Nephron progenitor cell (in vitro differentiated cells): Measurements from ENCODE around the gene COPE.

Experiments used
- DNase-seq: peaks from one replicate; pipeline ENCODE4 v3.0.0; 2021
- H3K27ac Mint-ChIP-seq: 2 replicates; pipeline ENCODE4 v1.8.0; 2021; ENCODE audit warnings: mild to moderate bottlenecking, moderate library complexity, mixed read lengths
- H3K27me3 Mint-ChIP-seq: 2 replicates; pipeline ENCODE4 v1.8.0; 2021; ENCODE audit warnings: mild to moderate bottlenecking, low read depth, mixed read lengths; ENCODE audit not compliant: poor library complexity
- H3K36me3 Mint-ChIP-seq: 2 replicates; pipeline ENCODE4 v1.8.0; 2021; ENCODE audit warnings: low read depth, mixed read lengths
- H3K4me1 Mint-ChIP-seq: 2 replicates; pipeline ENCODE4 v1.8.0; 2021; ENCODE audit warnings: mixed read lengths
- H3K4me3 Mint-ChIP-seq: 2 replicates; pipeline ENCODE4 v1.8.0; 2021; ENCODE audit warnings: mild to moderate bottlenecking, moderate library complexity, mixed read lengths
- H3K9me3 Mint-ChIP-seq: 2 replicates; pipeline ENCODE4 v1.8.0; 2021; ENCODE audit warnings: mild to moderate bottlenecking, moderate library complexity, mixed read lengths
- TF ChIP-seq, protein P1 (sequence below): fragments of 200-600 bp; sonication (generic); IDR thresholded peaks from 2 replicates; pipeline ENCODE4 v1.5.0; 2021; ENCODE audit warnings: antibody characterized with exemption

Gene COPE

DNA sequence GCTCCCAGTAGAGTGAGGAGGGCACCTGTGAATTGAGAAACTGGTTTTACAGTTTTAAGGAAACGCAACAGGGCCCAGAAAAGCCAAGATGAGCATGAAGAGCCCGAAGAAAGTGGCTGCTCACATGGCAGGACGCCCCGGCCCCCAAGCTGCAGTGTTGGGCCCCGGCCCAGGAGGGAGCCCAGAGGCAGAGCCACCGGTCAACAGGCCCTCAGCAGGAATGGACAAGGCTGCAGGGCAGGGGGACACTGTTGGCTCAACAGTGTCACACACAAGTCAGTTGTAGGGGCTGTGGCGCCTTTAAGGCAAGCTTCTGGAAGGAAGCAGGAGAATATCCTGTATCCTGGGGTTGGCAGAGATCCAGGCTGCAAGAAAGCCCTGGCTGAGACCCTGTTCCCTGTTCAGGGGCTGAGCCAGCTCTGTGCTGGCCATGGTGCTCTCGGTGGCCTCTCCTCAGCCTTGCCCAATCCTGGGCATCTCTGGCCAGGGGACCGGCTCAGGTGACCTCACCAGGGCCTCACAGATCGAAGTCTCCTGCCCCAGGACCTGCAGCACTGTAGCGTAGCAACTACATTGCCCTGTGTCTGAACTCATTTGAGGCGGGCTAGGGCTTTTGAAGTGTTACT is 59.4 kb downstream of the COPE start:
- Mint-ChIP-seq H3K27me3 (no peaks in the 10 kb centered on the region), H3K4me1 (peaks cover 6% of the 10 kb centered on the region), H3K27ac (no peak overlapping the region), H3K36me3 (peaks cover 51% of the 10 kb centered on the region), H3K4me3 (no peak overlapping the region), H3K9me3 (no peaks in the 10 kb centered on the region)
- TF ChIP-seq, protein P1, sequence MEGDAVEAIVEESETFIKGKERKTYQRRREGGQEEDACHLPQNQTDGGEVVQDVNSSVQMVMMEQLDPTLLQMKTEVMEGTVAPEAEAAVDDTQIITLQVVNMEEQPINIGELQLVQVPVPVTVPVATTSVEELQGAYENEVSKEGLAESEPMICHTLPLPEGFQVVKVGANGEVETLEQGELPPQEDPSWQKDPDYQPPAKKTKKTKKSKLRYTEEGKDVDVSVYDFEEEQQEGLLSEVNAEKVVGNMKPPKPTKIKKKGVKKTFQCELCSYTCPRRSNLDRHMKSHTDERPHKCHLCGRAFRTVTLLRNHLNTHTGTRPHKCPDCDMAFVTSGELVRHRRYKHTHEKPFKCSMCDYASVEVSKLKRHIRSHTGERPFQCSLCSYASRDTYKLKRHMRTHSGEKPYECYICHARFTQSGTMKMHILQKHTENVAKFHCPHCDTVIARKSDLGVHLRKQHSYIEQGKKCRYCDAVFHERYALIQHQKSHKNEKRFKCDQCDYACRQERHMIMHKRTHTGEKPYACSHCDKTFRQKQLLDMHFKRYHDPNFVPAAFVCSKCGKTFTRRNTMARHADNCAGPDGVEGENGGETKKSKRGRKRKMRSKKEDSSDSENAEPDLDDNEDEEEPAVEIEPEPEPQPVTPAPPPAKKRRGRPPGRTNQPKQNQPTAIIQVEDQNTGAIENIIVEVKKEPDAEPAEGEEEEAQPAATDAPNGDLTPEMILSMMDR: no peak
- no peak for DNase-seq

DNA sequence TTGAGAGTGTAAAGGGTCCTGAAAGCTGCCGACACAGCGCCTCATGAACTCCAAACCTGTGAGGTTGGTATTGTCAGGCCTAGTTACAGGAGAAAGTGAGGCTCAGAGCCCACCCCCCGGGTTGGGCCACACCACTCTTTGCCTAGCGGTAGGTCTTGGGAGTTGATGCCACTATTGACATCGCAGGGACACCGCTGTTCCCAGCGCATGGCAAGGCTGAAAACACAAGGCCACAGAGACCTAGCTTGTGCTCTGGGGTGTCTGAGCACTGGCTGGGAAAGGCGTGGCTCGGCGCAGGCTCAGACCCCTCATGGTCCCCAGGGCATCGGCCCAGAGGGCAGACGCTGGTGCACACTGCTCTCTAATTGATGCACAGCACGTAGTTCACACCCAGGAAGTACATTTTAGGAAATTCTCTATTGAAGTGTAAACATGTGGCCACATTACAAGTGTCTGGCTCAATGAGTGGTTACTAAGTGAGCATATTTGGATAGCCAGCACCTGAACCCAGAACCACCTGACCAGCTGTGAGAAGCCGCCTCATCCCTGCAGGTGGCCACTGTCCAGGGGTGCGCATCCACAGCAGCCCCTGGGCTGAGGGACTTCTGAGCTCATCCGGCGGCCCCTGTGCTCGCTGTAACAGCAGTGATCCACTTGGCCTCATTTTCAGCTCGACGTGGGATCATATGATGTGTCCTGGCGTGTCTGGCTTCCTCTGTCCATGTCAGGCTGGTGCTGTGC is 60.1 kb downstream of the COPE start:
- Mint-ChIP-seq H3K9me3 (no peaks in the 10 kb centered on the region), H3K27me3 (no peaks in the 10 kb centered on the region), H3K27ac (no peak overlapping the region), H3K4me1 (peaks cover 6% of the 10 kb centered on the region), H3K4me3 (no peak overlapping the region), H3K36me3 (peaks cover 54% of the 10 kb centered on the region)
- TF ChIP-seq, protein P1: no peak
- no peak for DNase-seq

DNA sequence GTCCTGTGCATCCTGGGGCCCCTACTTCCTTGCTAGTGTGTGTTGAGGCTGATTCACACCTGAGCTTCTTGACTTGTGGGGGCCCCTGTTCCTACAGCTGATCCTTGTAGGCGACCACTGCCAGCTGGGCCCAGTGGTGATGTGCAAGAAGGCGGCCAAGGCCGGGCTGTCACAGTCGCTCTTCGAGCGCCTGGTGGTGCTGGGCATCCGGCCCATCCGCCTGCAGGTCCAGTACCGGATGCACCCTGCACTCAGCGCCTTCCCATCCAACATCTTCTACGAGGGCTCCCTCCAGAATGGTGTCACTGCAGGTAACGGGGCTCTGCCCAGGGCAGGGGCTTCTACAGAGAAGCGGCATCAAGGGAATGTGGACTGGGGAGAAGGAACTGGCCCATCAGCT is 62.0 kb downstream of the COPE start:
- no peak for DNase-seq
- Mint-ChIP-seq H3K27me3 (peaks cover 2% of the 10 kb centered on the region), H3K4me1 (peaks cover 20% of the 10 kb centered on the region), H3K9me3 (no peaks in the 10 kb centered on the region), H3K27ac (no peak overlapping the region), H3K4me3 (no peak overlapping the region), H3K36me3 (peaks cover 61% of the 10 kb centered on the region)
- TF ChIP-seq, protein P1: no peak

DNA sequence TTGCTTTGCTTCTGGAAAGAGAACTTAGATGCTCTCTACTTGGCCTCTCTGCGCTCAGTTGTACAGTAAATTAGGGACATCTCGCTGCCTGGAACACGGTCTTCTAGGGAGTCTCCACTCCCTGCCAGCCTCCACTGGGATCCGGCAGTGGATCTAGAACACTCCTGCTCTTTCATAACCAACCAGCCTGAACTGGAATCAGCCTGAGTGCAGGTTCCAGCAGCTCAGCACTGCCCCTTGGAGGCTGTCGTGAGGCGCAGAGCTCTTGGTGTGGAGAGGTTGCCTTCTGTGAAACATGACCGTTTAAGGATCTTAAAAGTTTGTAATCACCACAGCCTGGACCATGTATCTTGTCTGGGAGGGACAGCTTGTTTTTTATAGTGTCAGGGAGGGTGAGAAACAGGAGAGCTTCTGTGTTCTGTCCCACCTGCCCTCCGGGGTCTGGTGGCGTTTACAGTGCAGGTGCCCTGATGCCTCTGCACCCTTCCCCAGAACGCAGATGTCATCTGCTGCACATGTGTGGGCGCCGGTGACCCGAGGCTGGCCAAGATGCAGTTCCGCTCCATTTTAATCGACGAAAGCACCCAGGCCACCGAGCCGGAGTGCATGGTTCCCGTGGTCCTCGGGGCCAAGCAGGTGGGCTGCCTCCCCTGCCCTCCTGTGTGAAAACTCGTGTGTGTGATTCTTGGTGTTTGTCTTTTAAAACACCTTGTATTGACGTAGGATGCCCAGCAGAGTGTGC is 62.6 kb downstream of the COPE start:
- Mint-ChIP-seq H3K36me3 (peaks cover 54% of the 10 kb centered on the region), H3K27ac (no peak overlapping the region), H3K4me1 (peaks cover 27% of the 10 kb centered on the region), H3K9me3 (no peaks in the 10 kb centered on the region), H3K4me3 (no peak overlapping the region), H3K27me3 (peaks cover 2% of the 10 kb centered on the region)
- DNase-seq: no peak
- TF ChIP-seq, protein P1: peak; percentile 24

DNA sequence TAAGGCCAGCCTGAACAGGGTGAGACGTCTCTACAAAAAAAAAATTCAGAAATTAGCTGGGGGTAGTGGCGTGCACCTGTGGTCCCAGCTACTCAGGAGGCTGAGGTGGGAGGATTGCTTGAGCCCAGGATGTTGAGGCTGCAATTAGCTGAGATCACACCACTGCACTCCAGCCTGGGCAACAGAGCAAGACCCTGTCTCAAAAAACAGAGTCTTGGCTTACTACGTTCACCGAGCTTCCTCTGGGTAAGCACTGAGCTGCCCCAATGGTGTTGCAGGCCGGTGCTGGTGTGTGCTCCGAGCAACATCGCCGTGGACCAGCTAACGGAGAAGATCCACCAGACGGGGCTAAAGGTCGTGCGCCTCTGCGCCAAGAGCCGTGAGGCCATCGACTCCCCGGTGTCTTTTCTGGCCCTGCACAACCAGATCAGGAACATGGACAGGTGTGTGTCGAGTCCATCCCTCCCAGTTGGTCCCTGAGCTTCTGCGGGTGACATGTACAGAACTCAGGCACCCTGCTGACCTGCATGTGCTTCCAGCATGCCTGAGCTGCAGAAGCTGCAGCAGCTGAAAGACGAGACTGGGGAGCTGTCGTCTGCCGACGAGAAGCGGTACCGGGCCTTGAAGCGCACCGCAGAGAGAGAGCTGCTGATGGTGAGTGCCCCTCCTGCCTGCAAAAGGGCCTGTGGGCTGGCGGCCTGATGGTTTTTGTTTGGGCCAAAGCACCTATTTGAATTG is 63.4 kb downstream of the COPE start:
- H3K27me3 Mint-ChIP-seq: peaks cover 2% of the 10 kb centered on the region
- peaks cover 48% of the 10 kb centered on the region for H3K36me3 Mint-ChIP-seq
- H3K4me1 Mint-ChIP-seq: peaks cover 34% of the 10 kb centered on the region
- no peak overlapping the region for H3K27ac Mint-ChIP-seq
- DNase-seq: no peak
- H3K4me3 Mint-ChIP-seq: no peak overlapping the region
- H3K9me3 Mint-ChIP-seq: no peaks in the 10 kb centered on the region
- TF ChIP-seq, protein P1: no peak
